Endothelial cell of umbilical vein (primary cell): ENCODE data around the gene SPON2. TPM values are rescaled to one million over a fixed set of nuclear protein-coding genes. Genes with fewer than 3 reads are reported as not detected.

Experiments used
- BruUV-seq: library from RNA; stranded (reverse); fragments of 400-500 nt; replicated peaks from 2 replicates; lab custom pipeline; 2021; lab: Mats Ljungman, UMichigan
- CTCF ChIA-PET: fragments of 300-600, 350-600 bp; sonication (Branson Sonifier 250); formaldehyde crosslinking; loops from one replicate; lab custom pipeline; 2021; ENCODE audit warnings: antibody characterized with exemption, inconsistent platforms; lab: Charles Lee
- POLR2A ChIA-PET: fragments of 300-600, 350-600 bp; sonication (Branson Sonifier 250); formaldehyde crosslinking; loops from one replicate; lab custom pipeline; 2021; ENCODE audit warnings: antibody characterized with exemption, inconsistent platforms; lab: Charles Lee
- DNase-seq: peaks from one replicate; pipeline ENCODE4 v3.0.0-alpha.2; 2011; ENCODE audit warnings: low read depth, low spot score
- FAIRE-seq: peaks from 2 replicates; lab custom pipeline; 2011; peaks lifted over from hg19 to GRCh38; lab: Jason Lieb, UNC
- H2AFZ ChIP-seq: 2 replicates; pipeline ENCODE4 v1.6.0; 2012; ENCODE audit warnings: low read depth, low read length, control low read depth, inconsistent platforms
- H3K27ac ChIP-seq: 2 replicates; pipeline ENCODE4 v1.5.1; 2011; ENCODE audit warnings: low read depth, mild to moderate bottlenecking, control low read depth, low read length, moderate library complexity; ENCODE audit not compliant: insufficient read depth
- H3K27me3 ChIP-seq, 2 experiments: 2 replicates each; pipeline versions ENCODE4 v1.6.0 to v1.6.1; 2011; ENCODE audit warnings: low read length in 2 of 2, mixed read lengths in 1 of 2; ENCODE audit not compliant: control insufficient read depth in 2 of 2, insufficient read depth in 2 of 2
- H3K36me3 ChIP-seq, 2 experiments: 2 replicates in 1 of 2; 3 replicates in 1 of 2; pipeline ENCODE4 v1.5.1; 2011; ENCODE audit warnings: low read length in 2 of 2, mild to moderate bottlenecking in 1 of 2, moderate library complexity in 1 of 2; ENCODE audit not compliant: control insufficient read depth in 2 of 2, insufficient read depth in 2 of 2; ENCODE audit errors: extremely low read depth in 1 of 2
- H3K4me1 ChIP-seq: 3 replicates; pipeline ENCODE4 v1.5.1; 2011; ENCODE audit warnings: mild to moderate bottlenecking, low read length; ENCODE audit not compliant: control insufficient read depth, insufficient read depth; ENCODE audit errors: extremely low read depth
- H3K4me2 ChIP-seq: 2 replicates; pipeline ENCODE4 v1.6.1; 2011; ENCODE audit warnings: low read length, control low read depth, mixed read lengths; ENCODE audit not compliant: insufficient read depth
- H3K4me3 ChIP-seq, 3 experiments: fragments of 200-600 bp in 1 of 3; sonication (generic), shearing (Covaris generic) in 1 of 3; replicated peaks in 1 of 3; 2 replicates each; pipeline ENCODE4 v1.5.1; 2011 to 2016; ENCODE audit warnings: control low read depth in 3 of 3, low read length in 3 of 3, mild to moderate bottlenecking in 2 of 3, inconsistent platforms in 1 of 3, low read depth in 1 of 3, moderate library complexity in 1 of 3; ENCODE audit not compliant: insufficient read depth in 1 of 3
- H3K79me2 ChIP-seq: 2 replicates; pipeline ENCODE4 v1.6.0; 2012; ENCODE audit warnings: low read length, inconsistent platforms; ENCODE audit not compliant: control insufficient read depth, insufficient read depth
- H3K9ac ChIP-seq: replicated peaks from 2 replicates; pipeline ENCODE3; 2011; ENCODE audit warnings: low read length, control low read depth; ENCODE audit not compliant: insufficient read depth; ENCODE audit errors: extremely low read depth
- H3K9me1 ChIP-seq: replicated peaks from 3 replicates; pipeline ENCODE4 v1.6.0; 2011; ENCODE audit warnings: mild to moderate bottlenecking, low read length; ENCODE audit not compliant: control insufficient read depth, insufficient read depth; ENCODE audit errors: extremely low read depth
- H3K9me3 ChIP-seq: replicated peaks from 2 replicates; pipeline ENCODE4 v1.5.1; 2012; ENCODE audit warnings: low read length, inconsistent platforms; ENCODE audit not compliant: control insufficient read depth, insufficient read depth
- H4K20me1 ChIP-seq: replicated peaks from 2 replicates; pipeline ENCODE3; 2011; ENCODE audit warnings: mild to moderate bottlenecking, low read length; ENCODE audit not compliant: control insufficient read depth, insufficient read depth; ENCODE audit errors: extremely low read depth
- EZH2 ChIP-seq: IDR thresholded peaks from 2 replicates; pipeline ENCODE4 v1.6.1; 2012; ENCODE audit warnings: borderline replicate concordance, low read depth, mild to moderate bottlenecking, moderate library complexity, low read length, inconsistent platforms; ENCODE audit not compliant: severe bottlenecking
- FOS ChIP-seq: IDR thresholded peaks from 2 replicates; pipeline ENCODE4 v1.6.1; 2011; ENCODE audit warnings: mild to moderate bottlenecking, low read length, moderate library complexity, borderline replicate concordance; ENCODE audit not compliant: insufficient read depth
- GATA2 ChIP-seq: IDR thresholded peaks from 2 replicates; pipeline ENCODE4 v1.7.0; 2011; ENCODE audit warnings: low read depth, mild to moderate bottlenecking, moderate library complexity, mixed read lengths, low read length; ENCODE audit not compliant: insufficient read length, insufficient read depth
- JUN ChIP-seq: IDR thresholded peaks from 2 replicates; pipeline ENCODE4 v1.6.1; 2011; ENCODE audit warnings: borderline replicate concordance, low read depth; ENCODE audit not compliant: insufficient read length, insufficient read depth
- MYC ChIP-seq: IDR thresholded peaks from one replicate; pipeline ENCODE4 v1.6.1; 2011; ENCODE audit warnings: mild to moderate bottlenecking, low read depth, low read length
- POLR2A ChIP-seq: IDR thresholded peaks from 2 replicates; pipeline ENCODE4 v1.6.1; 2012; ENCODE audit warnings: low read depth, mild to moderate bottlenecking, control low read depth, low read length
- POLR2AphosphoS5 ChIP-seq: IDR thresholded peaks from 2 replicates; pipeline ENCODE4 v1.6.1; 2012; ENCODE audit warnings: low read depth, mild to moderate bottlenecking, control low read depth, low read length, moderate library complexity; ENCODE audit not compliant: insufficient read depth
- dilution Hi-C: fragments of 300-500 bp; cut with MboI; formaldehyde crosslinking; loops from one replicate; pipeline ENCODE4 v1.15.0; 2019; ENCODE audit warnings: low sequenced_read_pairs; ENCODE audit not compliant: extremely low pct_ligation_motif_present
- intact Hi-C: fragments of 100-400 bp; cut with micrococcal nuclease; formaldehyde crosslinking; loops from one replicate; pipeline ENCODE4 v1.10.0; 2022
- polyA plus RNA-seq, 4 experiments: library from polyadenylated mRNA; depleted of rRNA in 3 of 4; stranded (reverse) in 3 of 4; unstranded in 1 of 4; fragments of >200 nt; gene quantifications; 2 replicates each; pipeline versions ENCODE4 v1.2.1 to v1.2.3, GENCODE V29; 2011 to 2012; ENCODE audit warnings: missing spikeins in 1 of 4
- total RNA-seq: library from RNA; stranded (reverse); gene quantifications from 2 replicates; pipeline ENCODE4 v1.2.3, GENCODE V29; 2021
- TF ChIP-seq, protein P1 (sequence below): IDR thresholded peaks from 2 replicates; pipeline ENCODE4 v1.6.1; 2011; ENCODE audit not compliant: insufficient read depth, insufficient read length
- TF ChIP-seq, protein P2 (sequence below), 2 donors: IDR thresholded peaks; 1 replicate in 1 of 2; 2 replicates in 1 of 2; pipeline ENCODE4 v1.5.1; 2011; ENCODE audit warnings: low read length in 2 of 2, mild to moderate bottlenecking in 2 of 2, moderate library complexity in 2 of 2, control low read depth in 1 of 2, inconsistent platforms in 1 of 2, low read depth in 1 of 2; ENCODE audit not compliant: insufficient read depth in 1 of 2; ENCODE audit errors: extremely low read depth in 1 of 2

The SPON2 gene
- total and polyA plus RNA-seq, 2 donors (not counting 3 experiments of a cell fraction or from before 2014, with no cell fraction given), result 0.04 TPM; not detected in 1

DNA sequence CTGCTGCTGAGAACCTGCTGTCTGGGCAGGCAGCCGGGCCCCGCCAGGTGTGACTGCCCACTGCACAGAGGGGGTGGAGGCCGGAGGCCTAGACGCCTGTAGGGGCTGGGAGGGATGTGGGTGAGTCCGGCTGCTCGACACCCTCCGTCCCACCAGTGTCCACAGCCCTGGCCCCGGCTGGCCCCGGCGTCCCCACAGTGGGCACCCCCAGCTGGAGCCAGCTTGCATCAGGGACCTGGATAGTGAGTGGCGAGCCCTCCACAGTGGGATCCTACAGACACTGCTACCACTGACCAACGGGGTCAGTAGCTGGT is 34.7 kb upstream of the SPON2 start:
- CTCF ChIA-PET, result interaction anchor here (1.1 kb wide), 1 partner anchor 10 kb away, joined by 3 read pairs; no protein-coding TSS in a partner anchor
- H2AFZ ChIP-seq, result no peak overlapping the region
- no peaks in the 10 kb centered on the region for H3K9me3 ChIP-seq
- H3K4me3 ChIP-seq, result no peak overlapping the region
- POLR2A ChIA-PET, result no interaction called here
- H3K9me1 ChIP-seq, result no peaks in the 10 kb centered on the region
- FAIRE-seq, result no peak
- no peak overlapping the region for H3K27ac ChIP-seq
- TF ChIP-seq JUN (no peak), GATA2 (no peak), POLR2A (no peak), FOS (no peak), POLR2AphosphoS5 (no peak), EZH2 (no peak), MYC (no peak)
- TF ChIP-seq, protein P1, sequence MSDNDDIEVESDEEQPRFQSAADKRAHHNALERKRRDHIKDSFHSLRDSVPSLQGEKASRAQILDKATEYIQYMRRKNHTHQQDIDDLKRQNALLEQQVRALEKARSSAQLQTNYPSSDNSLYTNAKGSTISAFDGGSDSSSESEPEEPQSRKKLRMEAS, result no peak
- TF ChIP-seq, protein P2, sequence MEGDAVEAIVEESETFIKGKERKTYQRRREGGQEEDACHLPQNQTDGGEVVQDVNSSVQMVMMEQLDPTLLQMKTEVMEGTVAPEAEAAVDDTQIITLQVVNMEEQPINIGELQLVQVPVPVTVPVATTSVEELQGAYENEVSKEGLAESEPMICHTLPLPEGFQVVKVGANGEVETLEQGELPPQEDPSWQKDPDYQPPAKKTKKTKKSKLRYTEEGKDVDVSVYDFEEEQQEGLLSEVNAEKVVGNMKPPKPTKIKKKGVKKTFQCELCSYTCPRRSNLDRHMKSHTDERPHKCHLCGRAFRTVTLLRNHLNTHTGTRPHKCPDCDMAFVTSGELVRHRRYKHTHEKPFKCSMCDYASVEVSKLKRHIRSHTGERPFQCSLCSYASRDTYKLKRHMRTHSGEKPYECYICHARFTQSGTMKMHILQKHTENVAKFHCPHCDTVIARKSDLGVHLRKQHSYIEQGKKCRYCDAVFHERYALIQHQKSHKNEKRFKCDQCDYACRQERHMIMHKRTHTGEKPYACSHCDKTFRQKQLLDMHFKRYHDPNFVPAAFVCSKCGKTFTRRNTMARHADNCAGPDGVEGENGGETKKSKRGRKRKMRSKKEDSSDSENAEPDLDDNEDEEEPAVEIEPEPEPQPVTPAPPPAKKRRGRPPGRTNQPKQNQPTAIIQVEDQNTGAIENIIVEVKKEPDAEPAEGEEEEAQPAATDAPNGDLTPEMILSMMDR (IDR thresholded peaks at IDR 0.05; ENCODE audit: extremely low read depth in 1 of 2, insufficient read depth in 1 of 2, low read depth in 1 of 2, low read length in 2 of 2), result no peak
- H3K4me2 ChIP-seq, result no peak overlapping the region
- intact Hi-C loops (no loop called here), dilution Hi-C loops (no loop called here)
- no peaks in the 10 kb centered on the region for H3K27me3 ChIP-seq
- H3K4me1 ChIP-seq, result no peaks in the 10 kb centered on the region
- no peaks in the 10 kb centered on the region for H3K79me2 ChIP-seq
- no peak overlapping the region for H3K9ac ChIP-seq
- H3K36me3 ChIP-seq, result no peaks in the 10 kb centered on the region
- DNase-seq, result no peak
- no TSS peak for BruUV-seq
- H4K20me1 ChIP-seq, result no peaks in the 10 kb centered on the region
